Activated naive CD4-positive, alpha-beta T cell treated with anti-CD3 and anti-CD28 coated beads, Interleukin-2, amount 10 ng/mL, durations not matched to agents 7 days and 5 days (primary cell): ENCODE measurements around the gene GCNT1.
A peak's percentile ranks its signal among the peaks of the same experiment; 100 is the strongest.

ENCODE experiments used
- CTCF ChIA-PET: fragments of 350-600 bp; sonication (Branson Sonifier 250); formaldehyde crosslinking; loops from one replicate; lab custom pipeline; 2021; ENCODE audit warnings: antibody characterized with exemption; lab: Charles Lee
- DNase-seq: peaks from one replicate; pipeline ENCODE4 v3.0.0-alpha.2; 2020
- H3K27ac Mint-ChIP-seq: one replicate; pipeline ENCODE4 v1.8.0; 2021; ENCODE audit warnings: mild to moderate bottlenecking, moderate library complexity, mixed read lengths
- H3K27me3 Mint-ChIP-seq: one replicate; pipeline ENCODE4 v1.8.0; 2021; ENCODE audit warnings: mild to moderate bottlenecking, mixed read lengths
- H3K36me3 Mint-ChIP-seq: one replicate; pipeline ENCODE4 v1.8.0; 2021; ENCODE audit warnings: mixed read lengths
- H3K4me1 Mint-ChIP-seq: one replicate; pipeline ENCODE4 v1.8.0; 2021; ENCODE audit warnings: mixed read lengths
- H3K4me3 Mint-ChIP-seq: one replicate; pipeline ENCODE4 v1.8.0; 2021; ENCODE audit warnings: mild to moderate bottlenecking, moderate library complexity, mixed read lengths
- H3K9me3 Mint-ChIP-seq: one replicate; pipeline ENCODE4 v1.8.0; 2021; ENCODE audit warnings: mixed read lengths

GCNT1 gene

DNA sequence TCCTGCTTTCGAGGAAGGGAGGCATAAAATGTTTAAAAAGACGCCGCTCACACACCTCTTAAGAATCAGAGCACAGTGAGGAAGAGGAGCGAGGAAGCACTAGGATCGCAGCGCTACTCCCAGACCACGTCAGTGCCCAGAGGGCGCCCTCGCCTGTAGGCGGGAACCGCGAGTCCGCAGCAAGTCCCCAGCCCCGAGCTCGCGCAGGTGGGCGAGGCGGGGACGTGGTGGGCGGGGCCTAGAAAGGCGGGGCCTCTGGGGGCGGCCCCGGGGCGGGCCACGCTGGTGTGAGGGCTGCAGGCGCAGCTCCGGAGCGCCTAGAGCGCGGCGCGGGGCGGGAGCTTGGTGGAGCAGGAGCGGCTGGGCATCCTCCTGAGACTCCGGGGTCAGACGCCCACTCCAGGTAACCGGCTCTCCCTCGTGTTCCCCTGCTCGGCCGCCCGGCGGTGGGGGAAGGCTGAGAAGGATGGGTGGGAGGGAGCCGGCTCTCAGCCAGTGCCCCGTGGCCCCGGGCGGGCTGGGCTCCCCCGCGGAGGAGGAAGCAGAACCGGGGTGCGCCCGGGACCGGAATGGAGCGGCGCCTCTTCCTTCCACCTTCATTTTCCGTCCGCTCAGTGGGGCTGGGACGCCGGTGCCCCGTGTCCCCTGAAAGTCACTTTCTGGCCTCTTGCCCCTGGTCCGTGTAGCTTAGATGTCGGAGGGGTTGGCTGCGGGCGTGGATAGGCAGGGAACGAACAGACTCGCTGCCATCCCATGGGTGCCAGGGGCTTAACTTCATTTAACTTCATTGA, at the start of gene GCNT1:
Gene GCNT1 (plus strand): TSS at position 280 of the 791 bp plus-strand sequence. CDS start 43,200 bp downstream, outside the sequence.
- H3K27ac Mint-ChIP-seq: peak within 1 kb of the TSS; percentile 42
- no peaks in the 10 kb centered on the region for H3K9me3 Mint-ChIP-seq
- peaks cover 35% of the 10 kb centered on the region for H3K4me1 Mint-ChIP-seq
- peak within 1 kb of the TSS; percentile 83 for H3K4me3 Mint-ChIP-seq
- CTCF ChIA-PET: interaction anchor here (0.7 to 7.7 kb wide), 6 partner anchors 10 to 245 kb away, joined by 3 to 61 read pairs (median 4); partner anchors contain the start of gene RFK
- no peaks in the 10 kb centered on the region for H3K36me3 Mint-ChIP-seq
- peak; percentile 92 for DNase-seq
- H3K27me3 Mint-ChIP-seq: peaks cover 6% of the 10 kb centered on the region

DNA sequence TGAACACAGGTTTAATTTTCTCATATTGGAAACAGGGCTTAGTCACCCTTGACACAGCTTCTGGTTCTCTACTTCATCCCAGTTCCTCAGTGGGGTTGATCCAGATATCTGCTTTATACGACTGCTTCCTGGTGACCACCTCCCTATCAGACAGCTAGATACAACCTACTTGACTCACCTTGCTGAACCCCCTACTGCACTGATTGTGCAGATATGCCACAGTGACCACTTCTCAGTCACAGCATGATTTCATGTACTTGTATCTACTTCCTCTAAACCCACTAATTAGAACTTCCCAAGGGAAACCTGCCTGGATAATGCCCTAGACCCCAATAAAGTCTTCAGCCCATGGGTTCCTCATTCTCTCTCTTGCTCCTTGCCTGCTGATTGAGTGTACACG, 46.3 kb upstream of the GCNT1 start:
- Mint-ChIP-seq H3K9me3 (peaks cover 13% of the 10 kb centered on the region), H3K4me1 (peaks cover 47% of the 10 kb centered on the region), H3K36me3 (peaks cover 10% of the 10 kb centered on the region), H3K27ac (no peak overlapping the region), H3K4me3 (no peak overlapping the region), H3K27me3 (no peaks in the 10 kb centered on the region)
- no peak for DNase-seq
- CTCF ChIA-PET: no interaction called here

DNA sequence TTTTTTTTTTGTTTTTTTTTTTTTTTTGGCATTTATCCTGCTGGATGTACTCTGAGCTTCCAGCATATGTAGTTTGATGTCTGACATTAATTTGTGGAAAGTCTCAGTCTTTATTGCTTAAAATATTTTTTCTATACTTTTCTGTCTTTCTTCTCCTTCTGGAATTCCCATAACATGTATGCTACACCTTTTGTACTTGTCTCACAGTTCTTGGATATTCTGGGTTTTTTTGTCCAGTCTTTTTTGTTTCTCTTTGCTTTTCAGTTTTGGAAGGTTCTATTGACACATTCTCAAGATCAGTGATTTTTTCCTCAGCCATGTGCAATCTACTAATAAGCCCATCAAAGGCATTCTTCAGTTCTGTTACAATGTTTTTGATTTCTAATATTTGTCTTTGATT, 45.3 kb upstream of the GCNT1 start:
- Mint-ChIP-seq H3K27me3 (peaks cover 1% of the 10 kb centered on the region), H3K27ac (no peak overlapping the region), H3K4me1 (peaks cover 48% of the 10 kb centered on the region), H3K9me3 (peaks cover 13% of the 10 kb centered on the region), H3K4me3 (no peak overlapping the region), H3K36me3 (peaks cover 10% of the 10 kb centered on the region)
- DNase-seq: no peak
- CTCF ChIA-PET: no interaction called here

DNA sequence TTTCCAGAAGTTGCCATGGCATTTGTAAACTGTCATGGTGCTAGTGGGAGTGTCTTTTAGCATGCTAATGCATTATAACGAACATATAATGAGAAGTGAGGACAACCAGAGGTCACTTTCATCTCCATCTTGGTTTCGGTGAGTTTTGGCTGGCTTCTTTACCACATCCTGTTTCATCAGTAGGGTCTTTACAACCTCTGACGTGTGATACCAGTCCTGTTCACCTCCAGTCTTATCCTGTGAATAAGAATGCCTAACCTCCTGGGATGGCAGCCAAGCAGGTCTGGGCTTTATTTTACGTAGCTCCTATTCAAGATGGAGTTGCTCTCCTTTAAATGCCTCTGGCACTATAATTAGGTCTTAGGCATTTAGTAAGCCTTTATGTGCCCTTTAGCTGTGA, 44.3 kb upstream of the GCNT1 start:
- peaks cover 13% of the 10 kb centered on the region for H3K9me3 Mint-ChIP-seq
- H3K4me1 Mint-ChIP-seq: peaks cover 48% of the 10 kb centered on the region

DNA sequence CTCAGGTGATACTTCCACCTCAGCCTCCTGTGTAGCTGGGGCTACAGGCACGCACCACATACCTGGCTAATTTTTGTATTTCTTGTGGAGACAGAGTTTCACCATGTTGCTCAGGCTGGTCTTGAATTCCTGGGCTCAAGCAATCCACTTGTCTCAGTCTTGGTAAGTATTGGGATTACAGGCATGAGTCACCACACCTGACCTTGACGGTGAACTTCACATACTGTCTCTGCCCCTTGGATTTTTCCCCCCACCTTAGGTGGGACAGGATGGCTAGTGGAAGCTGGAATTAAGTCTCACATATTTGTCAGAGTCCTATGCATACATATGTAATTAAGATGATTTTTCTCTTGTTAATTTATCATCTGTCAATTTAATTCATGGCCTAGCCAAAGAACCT, 43.8 kb upstream of the GCNT1 start:
- peaks cover 10% of the 10 kb centered on the region for H3K36me3 Mint-ChIP-seq
- H3K4me3 Mint-ChIP-seq: no peak overlapping the region
- peaks cover 13% of the 10 kb centered on the region for H3K9me3 Mint-ChIP-seq
- H3K4me1 Mint-ChIP-seq: peaks cover 48% of the 10 kb centered on the region
- H3K27ac Mint-ChIP-seq: peak overlapping the region; percentile 49
- DNase-seq: no peak
- peaks cover 3% of the 10 kb centered on the region for H3K27me3 Mint-ChIP-seq
- CTCF ChIA-PET: interaction anchor here (1.0 to 1.3 kb wide), 2 partner anchors 21 to 27 kb away, joined by 4 to 5 read pairs; partner anchors contain the start of gene RFK

More for the DNA sequence above, 44.3 kb upstream of the GCNT1 start:
- Mint-ChIP-seq H3K36me3 (peaks cover 10% of the 10 kb centered on the region), H3K27ac (peak overlapping the region; percentile 49), H3K27me3 (peaks cover 3% of the 10 kb centered on the region), H3K4me3 (no peak overlapping the region)
- CTCF ChIA-PET: interaction anchor here (0.6 to 1.3 kb wide), 3 partner anchors 18 to 28 kb away, joined by 4 to 5 read pairs (median 4); partner anchors contain the start of gene RFK
- DNase-seq: peak; percentile 37

DNA sequence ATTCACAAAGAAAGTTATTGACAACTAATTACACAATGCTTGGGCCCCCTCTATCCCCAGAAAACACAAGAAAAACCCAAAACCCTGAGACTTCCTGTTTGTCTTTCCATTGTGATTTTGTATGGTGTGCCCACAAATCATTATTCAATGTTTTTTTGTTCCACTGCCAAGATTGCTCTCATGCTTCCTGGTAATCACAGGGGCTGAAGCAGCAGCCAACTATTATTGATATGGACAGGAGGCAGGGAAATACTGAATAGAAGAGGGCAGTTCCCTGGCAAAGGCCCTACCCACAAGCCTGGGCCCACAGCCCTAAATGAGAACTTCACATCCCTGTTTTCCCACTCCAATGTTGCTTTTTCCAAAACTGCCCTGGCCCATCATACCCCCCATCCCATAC, 43.3 kb upstream of the GCNT1 start:
- Mint-ChIP-seq H3K9me3 (peaks cover 13% of the 10 kb centered on the region), H3K36me3 (peaks cover 10% of the 10 kb centered on the region), H3K27me3 (peaks cover 3% of the 10 kb centered on the region), H3K27ac (no peak overlapping the region), H3K4me3 (no peak overlapping the region), H3K4me1 (peaks cover 48% of the 10 kb centered on the region)
- DNase-seq: no peak
- CTCF ChIA-PET: interaction anchor here (1.3 kb wide), 1 partner anchor 22 kb away, joined by 4 read pairs; the partner anchor contains the start of gene RFK

DNA sequence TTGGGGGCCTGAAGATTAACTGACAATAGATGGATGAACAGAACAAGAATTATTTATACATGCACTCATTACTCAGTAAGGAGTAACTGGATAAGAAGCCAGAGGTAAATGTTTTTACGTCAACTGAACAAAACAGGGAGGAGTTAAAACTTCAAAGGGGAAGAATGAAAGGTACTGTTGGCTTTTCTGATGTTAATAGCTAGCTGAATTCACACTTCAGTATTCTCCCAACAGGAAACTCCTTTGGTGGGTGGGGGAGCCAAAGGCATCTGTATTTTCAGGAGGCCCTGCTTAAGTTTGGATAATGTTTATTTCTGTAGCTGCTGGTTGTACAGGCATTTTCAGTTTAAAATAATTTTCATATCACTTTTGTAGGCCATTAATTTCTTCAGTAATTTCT, 41.6 kb upstream of the GCNT1 start:
- Mint-ChIP-seq H3K4me3 (no peak overlapping the region), H3K27ac (no peak overlapping the region), H3K27me3 (peaks cover 3% of the 10 kb centered on the region), H3K4me1 (peaks cover 48% of the 10 kb centered on the region), H3K9me3 (peaks cover 13% of the 10 kb centered on the region), H3K36me3 (peaks cover 10% of the 10 kb centered on the region)
- CTCF ChIA-PET: no interaction called here
- no peak for DNase-seq

DNA sequence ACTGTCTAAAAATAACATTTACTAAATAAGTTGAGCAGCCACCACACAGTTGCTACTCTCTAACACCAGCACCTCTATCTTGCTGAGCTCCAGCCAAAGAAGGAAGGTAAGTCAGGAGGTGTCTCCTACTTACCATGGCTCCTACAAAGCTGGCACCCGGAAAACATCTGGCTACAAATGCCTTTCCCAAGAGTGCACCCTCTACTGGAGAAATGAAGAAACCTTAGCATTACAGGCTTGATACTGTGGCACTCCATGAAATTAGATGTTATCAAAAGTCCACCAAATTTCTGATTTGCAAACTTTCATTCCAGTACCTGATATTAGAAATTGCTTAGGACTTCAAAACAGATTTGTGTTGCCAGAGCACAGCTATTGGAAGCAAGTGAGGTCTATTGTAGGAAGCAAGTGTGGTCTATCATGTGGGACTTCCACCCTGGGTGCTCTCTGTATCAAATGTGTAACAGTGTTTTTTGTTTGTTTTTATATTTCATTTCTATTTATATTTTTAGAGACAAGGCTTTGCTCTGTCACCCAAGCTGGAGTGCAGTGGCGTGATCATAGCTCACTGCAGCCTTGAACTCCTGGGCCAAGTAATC, 39.1 kb upstream of the GCNT1 start:
- CTCF ChIA-PET: interaction anchor here (0.9 to 1.7 kb wide), 4 partner anchors 16 to 239 kb away, joined by 4 to 6 read pairs (median 4); partner anchors contain the start of gene RFK

DNA sequence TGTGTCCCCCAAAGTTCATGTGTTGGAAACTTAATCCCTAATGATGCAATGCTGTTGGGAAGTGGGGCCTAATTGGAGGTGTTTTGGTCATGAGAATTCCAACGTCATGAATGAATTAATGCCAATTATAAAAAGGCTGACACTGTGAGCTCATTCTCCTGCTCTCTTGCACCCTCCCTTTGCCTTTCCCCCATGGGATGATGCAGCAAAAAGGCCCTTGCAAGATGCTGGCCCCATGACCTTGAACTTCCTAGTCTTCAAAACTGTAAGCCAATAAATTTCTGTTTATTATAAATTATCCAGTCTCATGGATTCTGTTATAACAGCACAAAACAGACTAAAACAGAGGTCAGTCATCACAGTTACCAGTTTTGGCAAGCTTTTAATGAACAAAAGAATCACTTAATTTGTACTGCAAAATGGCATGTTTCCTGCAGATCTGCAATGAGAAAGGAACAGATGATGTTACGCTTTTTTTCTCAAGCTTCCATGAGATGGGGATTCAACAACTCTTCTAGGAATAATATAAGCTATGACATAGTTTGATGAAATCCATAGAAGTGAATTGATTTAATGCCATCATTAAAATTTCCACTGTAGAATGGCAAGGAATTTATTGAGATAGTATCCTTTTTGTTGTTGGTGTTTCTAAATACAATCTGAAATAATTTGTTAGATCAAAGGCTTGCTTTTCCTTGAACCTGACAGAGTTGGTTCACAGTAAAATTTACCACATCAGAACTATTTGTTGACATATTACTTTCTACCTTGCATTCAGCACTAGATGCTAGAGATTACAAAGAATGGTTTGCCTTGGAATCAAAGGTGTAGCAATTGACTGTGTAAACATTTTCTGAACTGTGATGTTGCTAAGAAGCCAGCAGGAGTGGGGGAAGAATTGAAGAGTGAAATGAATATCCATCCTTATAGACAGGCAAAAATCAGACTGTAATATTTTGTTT, 35.5 kb upstream of the GCNT1 start:
- CTCF ChIA-PET: interaction anchor here (0.8 to 1.3 kb wide), 4 partner anchors 19 to 235 kb away, joined by 3 to 4 read pairs (median 3); no protein-coding TSS in a partner anchor

More for the DNA sequence above, 39.1 kb upstream of the GCNT1 start:
- Mint-ChIP-seq H3K4me1 (peaks cover 46% of the 10 kb centered on the region), H3K27me3 (peaks cover 3% of the 10 kb centered on the region), H3K4me3 (no peak overlapping the region), H3K36me3 (peaks cover 4% of the 10 kb centered on the region), H3K27ac (no peak overlapping the region), H3K9me3 (peaks cover 2% of the 10 kb centered on the region)
- DNase-seq: no peak

DNA sequence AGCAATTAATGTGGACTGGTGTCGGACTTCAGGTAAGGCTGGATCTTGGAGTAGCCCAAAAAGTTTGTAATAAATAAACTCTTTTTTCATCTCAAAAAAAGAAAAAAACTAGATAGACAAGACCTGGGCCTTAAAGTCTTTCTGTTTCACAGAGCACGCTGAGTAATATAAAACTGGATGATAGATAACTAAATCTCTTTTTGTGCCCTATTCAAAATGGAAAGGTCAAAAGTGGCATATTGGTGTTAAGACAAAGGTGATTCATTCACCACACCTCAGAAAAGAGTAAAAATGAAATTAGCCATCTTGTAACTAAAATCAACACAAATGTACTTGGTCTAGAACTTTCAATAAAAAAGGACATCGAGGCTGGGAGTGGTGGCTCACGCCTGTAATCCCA, 34.5 kb upstream of the GCNT1 start:
- Mint-ChIP-seq H3K4me1 (peaks cover 23% of the 10 kb centered on the region), H3K27me3 (no peaks in the 10 kb centered on the region), H3K27ac (no peak overlapping the region), H3K9me3 (no peaks in the 10 kb centered on the region), H3K36me3 (no peaks in the 10 kb centered on the region), H3K4me3 (no peak overlapping the region)
- CTCF ChIA-PET: interaction anchor here (0.8 to 1.2 kb wide), 2 partner anchors 22 to 234 kb away, joined by 3 to 4 read pairs; no protein-coding TSS in a partner anchor
- no peak for DNase-seq

More for the DNA sequence above, 35.5 kb upstream of the GCNT1 start:
- no peaks in the 10 kb centered on the region for H3K9me3 Mint-ChIP-seq
- peaks cover 3% of the 10 kb centered on the region for H3K27me3 Mint-ChIP-seq
- no peak for DNase-seq
- H3K4me3 Mint-ChIP-seq: no peak overlapping the region
- H3K36me3 Mint-ChIP-seq: no peaks in the 10 kb centered on the region
- peaks cover 23% of the 10 kb centered on the region for H3K4me1 Mint-ChIP-seq
- peak overlapping the region; percentile 1 for H3K27ac Mint-ChIP-seq

DNA sequence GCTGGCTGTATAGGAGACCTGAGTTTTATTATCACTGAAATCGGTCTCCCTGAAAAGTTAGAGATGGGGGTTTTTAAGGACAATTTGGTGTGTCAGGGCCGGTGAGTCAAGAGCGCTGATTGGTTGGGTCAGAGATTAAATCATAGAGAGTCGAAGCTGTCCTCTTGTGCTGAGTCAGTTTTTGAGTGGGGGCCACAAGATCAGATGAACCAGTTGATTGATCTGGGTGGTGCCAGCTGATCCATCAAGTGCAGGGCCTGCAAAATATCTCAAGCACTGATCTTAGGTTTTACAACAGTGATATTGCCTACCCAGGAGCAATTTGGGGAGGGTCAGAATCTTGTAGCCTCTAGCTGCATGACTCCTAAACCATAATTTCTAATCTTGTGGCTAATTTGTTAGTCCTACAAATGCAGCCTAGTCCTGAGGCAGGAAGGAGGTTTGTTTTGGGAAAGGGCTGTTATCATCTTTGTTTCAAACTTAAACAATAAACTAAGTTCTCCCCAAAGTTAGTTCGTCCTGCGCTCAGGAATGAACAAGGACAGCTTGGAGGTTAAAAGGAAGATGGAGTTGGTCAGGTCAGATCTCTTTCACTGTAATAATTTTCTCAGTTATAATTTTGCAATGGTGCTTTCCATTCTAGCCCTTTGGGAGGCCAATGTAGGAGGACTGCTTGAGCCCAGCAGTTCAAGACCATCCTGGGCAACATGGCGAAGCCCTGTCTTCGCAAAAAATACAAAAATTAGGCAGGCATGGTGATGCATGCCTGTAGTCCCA, 33.1 kb upstream of the GCNT1 start:
- no peaks in the 10 kb centered on the region for H3K9me3 Mint-ChIP-seq
- H3K27me3 Mint-ChIP-seq: no peaks in the 10 kb centered on the region
- DNase-seq: no peak
- CTCF ChIA-PET: interaction anchor here (0.6 to 1.0 kb wide), 2 partner anchors 233 to 1296 kb away, joined by 3 to 4 read pairs; no protein-coding TSS in a partner anchor
- no peaks in the 10 kb centered on the region for H3K36me3 Mint-ChIP-seq
- peaks cover 23% of the 10 kb centered on the region for H3K4me1 Mint-ChIP-seq
- no peak overlapping the region for H3K27ac Mint-ChIP-seq
- no peak overlapping the region for H3K4me3 Mint-ChIP-seq

DNA sequence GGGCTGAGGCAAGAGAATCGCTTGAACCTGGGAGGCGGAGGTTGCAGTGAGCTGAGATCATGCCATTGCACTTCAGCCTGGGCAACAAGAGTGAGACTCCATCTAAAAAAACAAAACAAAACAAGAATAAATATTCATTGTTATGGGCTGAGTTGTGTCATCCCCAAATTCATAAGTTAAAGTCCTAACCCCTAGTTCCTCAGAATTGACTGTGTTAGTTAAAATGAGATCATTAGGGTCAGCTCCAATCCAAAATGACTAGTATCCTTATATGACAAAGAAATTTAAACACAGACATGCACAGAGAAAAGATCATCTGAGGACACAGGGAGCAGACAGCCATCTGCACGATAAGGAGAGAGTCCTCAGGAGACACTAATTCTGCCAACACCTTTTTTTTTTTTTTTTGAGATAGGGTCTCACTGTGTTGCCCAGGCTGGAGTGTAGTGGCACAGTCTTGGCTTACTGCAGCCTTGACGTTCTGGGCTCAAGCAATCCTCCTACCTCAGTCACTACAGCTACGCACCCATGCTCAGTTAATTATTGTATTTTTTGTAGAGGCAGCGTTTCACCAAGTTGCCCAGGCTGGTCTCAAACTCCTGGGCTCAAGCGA, 32.1 kb upstream of the GCNT1 start:
- Mint-ChIP-seq H3K27me3 (no peaks in the 10 kb centered on the region), H3K27ac (no peak overlapping the region), H3K4me3 (no peak overlapping the region), H3K9me3 (no peaks in the 10 kb centered on the region), H3K4me1 (peaks cover 23% of the 10 kb centered on the region), H3K36me3 (no peaks in the 10 kb centered on the region)
- CTCF ChIA-PET: interaction anchor here (0.6 to 1.0 kb wide), 2 partner anchors 232 to 1297 kb away, joined by 3 to 4 read pairs; no protein-coding TSS in a partner anchor
- DNase-seq: no peak
